Glutamatergic neuron (in vitro differentiated cells): ENCODE measurements around the gene SLC13A2. TPM values are rescaled to one million over a fixed set of nuclear protein-coding genes. Genes with fewer than 3 reads are reported as not detected.

ENCODE experiments used
- DNase-seq: peaks from one replicate; pipeline ENCODE4 v3.0.0; 2022
- H3K27ac Mint-ChIP-seq: one replicate; pipeline ENCODE4 v1.8.0; 2020; ENCODE audit warnings: mild to moderate bottlenecking, mixed read lengths, inconsistent platforms; ENCODE audit not compliant: unreplicated experiment
- H3K27me3 Mint-ChIP-seq: one replicate; pipeline ENCODE4 v1.8.0; 2020; ENCODE audit warnings: mild to moderate bottlenecking, moderate library complexity, mixed read lengths, inconsistent platforms; ENCODE audit not compliant: unreplicated experiment
- H3K36me3 Mint-ChIP-seq: one replicate; pipeline ENCODE4 v1.8.0; 2020; ENCODE audit warnings: mild to moderate bottlenecking, mixed read lengths, inconsistent platforms; ENCODE audit not compliant: unreplicated experiment
- H3K4me1 Mint-ChIP-seq: one replicate; pipeline ENCODE4 v1.8.0; 2020; ENCODE audit warnings: mild to moderate bottlenecking, low read depth, mixed read lengths, inconsistent platforms; ENCODE audit not compliant: unreplicated experiment
- H3K4me3 Mint-ChIP-seq: one replicate; pipeline ENCODE4 v1.8.0; 2020; ENCODE audit warnings: mild to moderate bottlenecking, mixed read lengths, inconsistent platforms; ENCODE audit not compliant: unreplicated experiment
- H3K9me3 Mint-ChIP-seq: one replicate; pipeline ENCODE4 v1.8.0; 2020; ENCODE audit warnings: mild to moderate bottlenecking, moderate library complexity, mixed read lengths, inconsistent platforms; ENCODE audit not compliant: unreplicated experiment
- total RNA-seq: library from RNA; stranded (reverse); fragmentation: NEBNext Ultra II Directional; extraction: Animal tissue kit (Norgen Biotek cat#: 25700); gene quantifications from one replicate; pipeline ENCODE4 v1.2.1, GENCODE V29; 2021; ENCODE audit not compliant: unreplicated experiment
- TF ChIP-seq, protein P1 (sequence below): fragments of 200-600 bp; sonication (generic); IDR thresholded peaks from one replicate; pipeline ENCODE4 v1.5.0; 2021; ENCODE audit not compliant: partially characterized antibody, unreplicated experiment

The SLC13A2 gene
- total RNA-seq, 1 donor from 2014 or later = not detected

DNA sequence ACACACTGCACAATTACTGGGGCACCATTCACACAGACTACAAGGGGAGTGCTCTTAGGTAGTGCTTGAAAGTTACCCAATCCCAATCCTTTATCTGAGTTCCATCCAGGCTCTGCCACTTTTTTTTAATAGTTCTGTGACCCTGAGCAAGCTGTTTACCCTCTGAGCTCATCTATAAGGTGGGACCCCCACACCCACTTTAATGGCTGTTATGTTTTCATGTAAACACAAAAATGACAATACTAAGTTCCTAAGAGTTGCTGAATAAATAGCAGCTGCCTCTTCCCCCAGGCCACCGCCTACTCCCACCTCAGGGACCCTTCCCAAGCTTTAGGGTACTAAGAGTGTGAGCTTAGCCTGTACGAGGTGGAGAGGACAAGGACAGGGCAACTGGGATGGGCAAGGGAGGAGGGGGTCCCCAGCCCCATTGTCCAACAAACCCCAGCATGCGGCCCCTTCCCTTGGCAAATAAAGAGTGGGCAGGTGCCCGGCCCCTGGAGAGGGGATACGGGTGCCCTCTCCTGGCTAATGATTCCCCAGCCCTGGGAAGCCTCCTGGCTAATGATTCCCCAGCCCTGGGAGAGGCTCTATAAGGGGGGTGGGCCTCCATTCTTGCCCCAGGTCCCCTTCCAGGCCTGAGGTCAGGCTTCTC is 14.6 kb downstream of the SLC13A2 start:
- no peak overlapping the region for H3K4me3 Mint-ChIP-seq
- TF ChIP-seq, protein P1, sequence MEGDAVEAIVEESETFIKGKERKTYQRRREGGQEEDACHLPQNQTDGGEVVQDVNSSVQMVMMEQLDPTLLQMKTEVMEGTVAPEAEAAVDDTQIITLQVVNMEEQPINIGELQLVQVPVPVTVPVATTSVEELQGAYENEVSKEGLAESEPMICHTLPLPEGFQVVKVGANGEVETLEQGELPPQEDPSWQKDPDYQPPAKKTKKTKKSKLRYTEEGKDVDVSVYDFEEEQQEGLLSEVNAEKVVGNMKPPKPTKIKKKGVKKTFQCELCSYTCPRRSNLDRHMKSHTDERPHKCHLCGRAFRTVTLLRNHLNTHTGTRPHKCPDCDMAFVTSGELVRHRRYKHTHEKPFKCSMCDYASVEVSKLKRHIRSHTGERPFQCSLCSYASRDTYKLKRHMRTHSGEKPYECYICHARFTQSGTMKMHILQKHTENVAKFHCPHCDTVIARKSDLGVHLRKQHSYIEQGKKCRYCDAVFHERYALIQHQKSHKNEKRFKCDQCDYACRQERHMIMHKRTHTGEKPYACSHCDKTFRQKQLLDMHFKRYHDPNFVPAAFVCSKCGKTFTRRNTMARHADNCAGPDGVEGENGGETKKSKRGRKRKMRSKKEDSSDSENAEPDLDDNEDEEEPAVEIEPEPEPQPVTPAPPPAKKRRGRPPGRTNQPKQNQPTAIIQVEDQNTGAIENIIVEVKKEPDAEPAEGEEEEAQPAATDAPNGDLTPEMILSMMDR = no peak
- H3K4me1 Mint-ChIP-seq = peaks cover 3% of the 10 kb centered on the region
- no peak overlapping the region for H3K27ac Mint-ChIP-seq
- no peaks in the 10 kb centered on the region for H3K36me3 Mint-ChIP-seq
- peaks cover 4% of the 10 kb centered on the region for H3K9me3 Mint-ChIP-seq
- peaks cover 4% of the 10 kb centered on the region for H3K27me3 Mint-ChIP-seq
- DNase-seq = no peak

GRCh38 chr17:28488533-28489276 is 15.3 kb downstream of the SLC13A2 start:
- TF ChIP-seq, protein P1 = no peak
- H3K27me3 Mint-ChIP-seq = peaks cover 5% of the 10 kb centered on the region
- H3K36me3 Mint-ChIP-seq = no peaks in the 10 kb centered on the region
- DNase-seq = no peak
- H3K4me1 Mint-ChIP-seq = peaks cover 3% of the 10 kb centered on the region
- H3K4me3 Mint-ChIP-seq = no peak overlapping the region
- H3K9me3 Mint-ChIP-seq = peaks cover 4% of the 10 kb centered on the region
- H3K27ac Mint-ChIP-seq = no peak overlapping the region

DNA sequence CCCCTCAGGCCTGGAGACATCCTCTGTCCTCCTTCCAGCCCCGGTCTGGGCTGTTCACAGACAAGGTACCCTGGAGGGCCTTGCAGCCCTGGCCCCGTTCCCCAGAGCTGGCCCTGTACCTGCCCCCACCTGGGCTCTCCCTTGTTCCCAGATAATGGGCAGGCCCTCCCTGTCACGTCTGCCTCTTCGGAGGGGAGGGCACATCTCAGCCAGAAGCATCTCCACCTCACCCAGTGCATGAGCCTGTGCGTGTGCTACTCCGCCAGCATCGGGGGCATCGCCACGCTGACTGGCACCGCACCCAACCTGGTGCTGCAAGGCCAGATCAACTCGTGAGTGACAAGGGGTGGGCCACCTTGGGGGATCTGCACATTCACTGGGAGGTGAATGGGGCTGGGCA is 17.8 kb downstream of the SLC13A2 start:
- TF ChIP-seq, protein P1 = no peak
- no peak for DNase-seq
- peaks cover 5% of the 10 kb centered on the region for H3K27me3 Mint-ChIP-seq
- H3K4me1 Mint-ChIP-seq = peaks cover 2% of the 10 kb centered on the region
- H3K9me3 Mint-ChIP-seq = no peaks in the 10 kb centered on the region
- no peak overlapping the region for H3K27ac Mint-ChIP-seq
- H3K36me3 Mint-ChIP-seq = no peaks in the 10 kb centered on the region
- no peak overlapping the region for H3K4me3 Mint-ChIP-seq

DNA sequence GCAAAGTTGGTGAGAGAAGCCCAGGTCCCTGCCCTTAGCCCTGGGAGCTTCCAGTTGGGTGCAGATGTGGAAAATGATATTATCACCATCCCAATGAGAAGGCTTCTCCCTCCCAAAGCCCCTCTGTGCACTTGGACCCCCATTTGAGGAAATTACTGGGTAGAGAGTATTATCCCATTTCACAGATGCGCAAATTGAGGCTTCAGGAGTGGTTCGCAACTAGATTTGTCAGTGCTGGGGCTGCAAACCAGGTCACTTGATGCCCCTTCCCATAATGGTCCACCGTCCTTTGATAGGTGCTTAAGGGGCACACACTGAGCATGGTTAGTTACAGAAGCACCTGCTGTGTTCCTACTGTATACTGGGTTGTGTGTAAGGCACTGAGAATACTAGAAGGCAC is 18.4 kb downstream of the SLC13A2 start:
- H3K4me1 Mint-ChIP-seq = no peaks in the 10 kb centered on the region
- H3K4me3 Mint-ChIP-seq = no peak overlapping the region
- no peaks in the 10 kb centered on the region for H3K36me3 Mint-ChIP-seq
- TF ChIP-seq, protein P1 = no peak
- no peaks in the 10 kb centered on the region for H3K9me3 Mint-ChIP-seq
- H3K27ac Mint-ChIP-seq = no peak overlapping the region
- H3K27me3 Mint-ChIP-seq = peaks cover 5% of the 10 kb centered on the region
- DNase-seq = no peak
